HG03442 (cell line): ENCODE measurements around the gene POU4F1.
A peak's percentile ranks its signal among the peaks of the same experiment; 100 is the strongest.

ENCODE experiments used
- ATAC-seq: cut with Tn5 transposase; IDR thresholded peaks from one replicate; pipeline ENCODE4 v1.9.1; 2021; ENCODE audit warnings: mild to moderate bottlenecking, moderate library complexity; ENCODE audit not compliant: unreplicated experiment

The POU4F1 gene

DNA sequence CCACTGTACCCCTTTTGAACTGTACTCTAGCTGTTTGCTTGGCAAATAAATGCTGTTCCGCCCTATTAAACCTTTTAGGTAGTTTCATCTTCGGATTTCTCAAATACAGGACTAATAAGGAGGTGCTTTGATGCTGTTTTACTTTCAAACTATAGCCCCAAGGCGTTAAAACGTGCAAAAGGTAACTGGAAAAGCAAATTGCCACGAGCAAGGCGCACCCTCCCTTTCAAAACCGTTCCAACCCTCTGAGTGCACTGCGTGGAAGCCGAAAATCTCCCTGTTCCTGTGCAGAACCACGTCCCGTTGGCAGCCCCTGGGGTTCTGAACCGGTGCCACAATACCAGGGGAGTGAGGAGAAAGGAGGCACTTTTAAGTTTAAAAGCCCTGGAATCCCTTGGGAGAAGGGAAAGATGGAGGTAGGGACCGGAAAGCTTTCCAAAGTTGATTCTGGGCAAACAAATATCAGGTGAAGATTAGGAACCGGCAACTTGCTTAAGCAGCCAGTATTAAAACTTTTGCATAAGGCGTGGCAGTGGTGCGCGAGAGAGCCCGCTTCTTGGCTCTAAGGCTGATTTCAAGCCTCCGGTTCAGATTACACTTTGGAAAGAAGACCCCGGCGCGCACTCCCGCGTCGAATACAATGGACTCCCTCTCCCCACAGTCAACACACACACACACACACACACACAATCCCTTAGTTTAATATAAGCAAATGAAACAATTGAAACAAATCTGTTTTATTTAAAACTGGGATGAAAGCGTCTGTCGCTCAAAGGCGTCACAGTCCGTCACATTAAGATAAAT lies 9.5 kb downstream of the POU4F1 start:
- no peak for ATAC-seq

DNA sequence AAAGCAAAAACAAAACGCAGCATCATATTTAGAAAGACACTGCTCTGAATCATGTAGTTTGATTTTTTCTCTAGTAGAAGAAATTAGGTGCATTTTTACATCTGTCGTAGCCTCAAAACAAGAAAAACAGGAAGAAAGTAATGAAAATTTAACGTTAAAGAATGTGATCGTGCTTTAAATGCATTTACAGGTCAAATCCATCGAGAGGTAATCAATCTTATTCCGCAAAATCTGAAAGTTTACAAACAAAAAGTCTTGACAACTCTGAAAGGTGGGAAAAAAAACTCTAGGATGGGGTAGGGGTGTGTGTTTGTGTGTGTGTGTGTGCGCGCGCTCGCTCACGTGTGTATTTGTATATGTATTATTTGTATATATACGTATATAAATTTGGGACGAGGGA lies 10.2 kb downstream of the POU4F1 start:
- ATAC-seq: no peak

DNA sequence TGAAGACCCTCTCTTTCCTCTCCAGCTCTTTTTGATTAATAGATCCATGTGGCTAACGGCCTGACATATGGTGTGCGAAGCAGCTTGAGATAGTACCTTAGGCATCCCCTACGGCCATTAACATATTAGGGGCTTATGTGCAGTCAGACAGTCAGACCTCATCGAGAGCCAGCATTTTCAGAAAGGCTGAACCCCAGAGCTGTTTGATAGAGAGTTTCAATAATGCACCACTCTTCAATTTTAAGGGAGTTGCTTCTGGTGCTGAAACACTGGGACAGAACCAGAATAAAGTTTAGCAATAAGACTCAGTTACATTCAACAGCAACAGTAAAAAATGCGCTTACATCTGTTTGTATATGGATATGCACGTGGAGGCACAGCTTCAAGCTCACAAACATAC lies 10.8 kb downstream of the POU4F1 start:
- no peak for ATAC-seq

DNA sequence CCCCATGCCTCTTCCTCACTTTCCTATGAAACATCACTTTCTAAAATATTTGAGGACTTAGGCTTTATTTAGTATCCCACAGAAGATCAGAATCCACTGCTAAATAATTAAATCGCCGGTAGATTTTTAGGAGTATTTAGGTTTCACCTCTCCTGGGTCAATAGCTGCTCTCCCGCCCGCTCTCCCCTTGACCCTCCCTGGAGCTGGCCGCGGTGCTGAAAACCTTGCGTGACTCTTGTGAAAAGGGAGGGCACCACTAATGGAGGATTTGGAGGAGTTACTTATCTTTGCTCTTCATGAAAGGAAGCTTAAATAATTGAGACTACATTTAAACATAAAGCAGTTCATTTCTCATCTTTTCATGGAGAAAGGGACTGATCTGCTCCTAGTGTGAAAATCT lies 14.1 kb downstream of the POU4F1 start:
- no peak for ATAC-seq

DNA sequence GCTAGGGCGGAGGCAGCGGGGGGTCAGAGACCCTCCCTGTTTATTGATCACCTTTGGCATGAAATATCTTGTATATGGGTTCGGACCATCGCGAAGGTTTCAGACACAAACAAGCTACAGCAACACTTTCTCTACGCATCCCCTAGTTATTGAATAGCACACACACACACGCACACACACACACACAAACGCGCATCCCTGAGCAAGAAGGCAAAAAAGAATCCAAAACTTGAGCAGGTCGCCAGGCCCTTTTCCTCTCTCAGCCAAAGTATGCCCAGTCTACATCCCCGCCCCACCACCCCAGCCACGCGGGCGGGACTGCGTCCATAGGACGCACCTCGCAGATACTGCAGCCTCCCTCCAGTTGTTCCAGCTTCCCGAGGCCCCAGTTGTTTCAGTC lies 16.0 kb downstream of the POU4F1 start:
- ATAC-seq: no peak

DNA sequence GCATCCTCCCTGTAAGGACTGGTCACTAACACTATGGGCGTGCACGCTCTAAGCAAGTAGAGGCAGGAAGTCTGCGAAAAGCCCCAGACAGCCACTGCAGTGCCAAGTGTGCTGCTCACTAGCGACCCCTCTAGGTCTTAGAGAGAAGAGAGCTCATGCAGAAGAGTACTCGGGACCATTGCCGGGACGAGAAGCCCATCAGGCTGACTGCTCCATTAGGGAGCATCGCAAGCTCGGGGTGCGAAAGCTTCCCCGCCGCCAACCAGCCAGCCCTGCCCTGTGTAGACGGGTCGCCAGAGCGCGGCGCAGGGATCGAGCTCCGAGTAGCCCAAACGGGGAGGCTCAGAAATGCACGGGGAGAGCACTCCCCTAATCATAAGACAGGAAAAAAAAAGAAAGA lies 16.6 kb downstream of the POU4F1 start:
- peak; percentile 50 for ATAC-seq

DNA sequence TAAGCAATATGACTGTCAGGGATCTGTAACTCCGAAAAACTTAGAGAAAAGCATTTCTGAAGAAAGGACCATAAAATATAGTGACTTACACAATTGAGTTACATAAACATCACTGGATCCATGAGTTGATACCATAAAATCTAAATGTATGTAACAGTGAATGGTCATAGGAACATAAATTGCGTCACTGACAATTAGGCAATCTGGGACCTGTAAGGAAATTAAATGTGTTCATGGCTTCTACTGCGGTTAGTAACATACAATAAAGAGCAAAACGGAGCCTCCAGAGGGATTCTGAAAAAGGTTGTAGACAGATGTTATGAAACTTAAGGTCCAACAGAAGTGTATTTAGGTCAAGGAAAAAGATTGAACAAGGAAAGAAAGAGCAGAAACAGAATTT lies 27.1 kb downstream of the POU4F1 start:
- no peak for ATAC-seq

DNA sequence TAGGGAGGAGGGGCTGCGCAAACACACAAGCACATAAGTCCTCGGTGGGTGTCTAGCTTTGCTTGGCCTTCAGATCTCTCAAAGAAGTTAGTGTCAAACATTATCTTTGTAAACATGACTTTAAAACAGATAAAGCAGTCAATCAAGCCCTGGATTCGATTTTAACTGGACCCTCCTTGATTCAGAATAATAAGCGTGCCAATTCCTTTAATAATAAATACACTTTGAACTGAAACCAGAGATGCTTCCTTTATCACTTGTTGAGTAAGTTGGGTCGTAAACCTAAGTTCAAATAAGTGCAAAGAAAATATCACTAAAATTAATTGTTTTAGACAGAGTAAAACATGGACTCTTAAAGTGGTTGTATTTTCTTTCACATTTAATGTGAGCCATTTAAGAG lies 30.9 kb downstream of the POU4F1 start:
- ATAC-seq: no peak

DNA sequence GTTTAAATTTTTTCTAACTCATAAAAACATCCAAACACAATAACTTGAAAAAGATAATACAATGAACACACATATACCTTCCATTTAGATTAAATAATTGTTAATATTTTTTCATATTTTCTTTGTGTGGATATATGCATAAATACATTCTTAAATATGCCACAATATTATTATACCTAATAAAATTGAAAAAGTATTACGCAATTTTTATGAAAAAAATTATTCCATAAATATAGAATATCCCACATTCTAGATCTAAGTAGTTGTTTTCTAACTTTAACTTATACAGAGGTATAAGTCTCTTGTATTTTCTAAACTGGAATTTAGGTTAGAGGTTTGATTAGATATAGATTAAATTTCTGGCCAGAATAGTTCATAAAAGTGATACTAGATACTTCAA lies 34.3 kb downstream of the POU4F1 start:
- no peak for ATAC-seq

DNA sequence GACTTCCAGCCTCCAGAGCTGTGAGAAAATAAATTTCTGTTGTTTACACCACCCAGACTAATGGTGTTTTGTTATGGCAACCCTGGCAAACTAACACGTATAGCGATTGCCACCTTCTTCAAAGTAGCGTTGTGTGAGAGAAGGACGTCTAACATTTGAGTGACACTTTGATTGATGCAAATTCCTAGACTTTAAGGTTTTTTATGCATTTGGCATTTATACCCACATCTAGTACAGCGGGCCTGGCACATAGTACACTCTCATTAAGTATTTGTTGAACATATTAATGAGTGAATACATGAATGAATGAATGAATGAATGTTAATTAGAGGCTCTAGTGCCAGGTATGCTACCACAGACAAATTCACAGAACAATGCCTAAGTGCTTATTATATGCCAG lies 36.7 kb downstream of the POU4F1 start:
- no peak for ATAC-seq

DNA sequence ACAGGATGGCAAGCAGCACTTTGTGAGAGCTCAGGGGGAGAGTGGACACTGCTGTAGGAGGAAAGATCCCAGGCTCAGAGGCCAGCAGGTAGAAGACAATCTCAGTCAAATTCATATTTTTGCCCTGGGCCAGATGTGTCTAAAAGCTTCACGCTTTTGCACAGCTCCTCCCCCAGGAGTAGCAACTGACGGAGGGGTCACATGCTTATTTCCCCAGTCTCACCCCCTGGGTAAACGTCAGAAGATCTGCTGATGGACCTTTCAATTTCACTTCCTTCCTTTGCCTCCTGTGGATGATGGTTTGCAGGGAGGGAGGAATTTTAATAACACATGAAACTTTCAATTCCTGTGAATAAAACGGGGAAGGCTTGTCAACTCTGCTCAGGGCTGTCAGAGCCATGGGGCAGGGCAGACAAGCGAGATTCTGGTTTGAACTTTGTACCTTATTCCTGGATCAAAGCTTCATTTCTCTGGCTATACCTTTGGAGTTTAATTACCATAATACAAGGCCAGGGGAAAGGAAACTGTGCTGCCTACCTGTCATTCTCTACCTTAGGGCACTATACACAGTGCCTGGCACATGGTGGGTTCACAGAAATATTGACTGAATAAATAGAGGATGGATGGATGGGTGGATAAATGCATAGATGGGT lies 41.0 kb downstream of the POU4F1 start:
- peak; percentile 63 for ATAC-seq
